ENCODE measurements around the gene NUDT3. TPM values are rescaled to one million over a fixed set of nuclear protein-coding genes. Genes with fewer than 3 reads are reported as not detected.
"Not testable (repeated sequence)": the region's sequence is repeated elsewhere in the genome, so short reads cannot be mapped to it uniquely, and the experiment has no call there.

Gene NUDT3
- polyA plus RNA-seq (ENCODE audit: insufficient read length in 3 of 3): 10 to 100 TPM; 13.9 to 16.1 (median 15.6) TPM

GRCh38 chr6:34392497-34393190 is at the start of gene NUDT3:
Gene NUDT3 (minus strand): TSS chr6:34392669. CDS start chr6:34392362, 307 bp downstream.
- DNase-seq (ENCODE audit: low read depth in 3 of 3, low spot score in 2 of 3): peak; percentile 94 to 95 (median 94)

GRCh38 chr6:34441526-34441925 is 49.1 kb upstream of the NUDT3 start:
- no peak for DNase-seq (ENCODE audit: low read depth in 3 of 3, low spot score in 2 of 3)

GRCh38 chr6:34439442-34439841 is 47.0 kb upstream of the NUDT3 start:
- DNase-seq (ENCODE audit: low read depth in 3 of 3, low spot score in 2 of 3): no peak

- no peak for DNase-seq (ENCODE audit: low read depth in 3 of 3, low spot score in 2 of 3)
These were observed 46.2 kb upstream of the NUDT3 start for GRCh38 chr6:34438705-34439104.

GRCh38 chr6:34437644-34437970 is 45.1 kb upstream of the NUDT3 start:
- no peak for DNase-seq (ENCODE audit: low read depth in 3 of 3, low spot score in 2 of 3)

- no peak for DNase-seq (ENCODE audit: low read depth in 3 of 3, low spot score in 2 of 3)
These were observed 44.6 kb upstream of the NUDT3 start for GRCh38 chr6:34436803-34437643.

- DNase-seq (ENCODE audit: low read depth in 3 of 3, low spot score in 2 of 3): no peak
These were observed 43.4 kb upstream of the NUDT3 start for GRCh38 chr6:34435916-34436315.

- DNase-seq (ENCODE audit: low read depth in 3 of 3, low spot score in 2 of 3): peak; percentile 78 to 85 (median 84)
These were observed 33.3 kb upstream of the NUDT3 start, which contains the start of gene RPS10 for GRCh38 chr6:34425498-34426410. Gene RPS10 (minus strand): TSS chr6:34426069. CDS start chr6:34425221, 848 bp downstream.

GRCh38 chr6:34425132-34425497 is 32.6 kb upstream of the NUDT3 start:
- DNase-seq (ENCODE audit: low read depth in 3 of 3, low spot score in 2 of 3): no peak

- no peak for DNase-seq (ENCODE audit: low read depth in 3 of 3, low spot score in 2 of 3)
These were observed 32.0 kb upstream of the NUDT3 start for GRCh38 chr6:34424200-34425131.

- no peak for DNase-seq (ENCODE audit: low read depth in 3 of 3, low spot score in 2 of 3)
These were observed 30.8 kb upstream of the NUDT3 start for GRCh38 chr6:34423254-34423653.

- DNase-seq (ENCODE audit: low read depth in 3 of 3, low spot score in 2 of 3): no peak
These were observed 25.9 kb upstream of the NUDT3 start for GRCh38 chr6:34418367-34418766.

- DNase-seq (ENCODE audit: low read depth in 3 of 3, low spot score in 2 of 3): no peak
These were observed 24.5 kb upstream of the NUDT3 start for GRCh38 chr6:34416877-34417371.

GRCh38 chr6:34414999-34415858 is 22.8 kb upstream of the NUDT3 start:
- peak in 1 of 3 donors; percentile 17 for DNase-seq (ENCODE audit: low read depth in 3 of 3, low spot score in 2 of 3)

GRCh38 chr6:34412643-34413214 is 20.3 kb upstream of the NUDT3 start:
- no peak for DNase-seq (ENCODE audit: low read depth in 3 of 3, low spot score in 2 of 3)

- DNase-seq (ENCODE audit: low read depth in 3 of 3, low spot score in 2 of 3): no peak
These were observed 19.5 kb upstream of the NUDT3 start for GRCh38 chr6:34412016-34412415.

- DNase-seq (ENCODE audit: low read depth in 3 of 3, low spot score in 2 of 3): not testable (repeated sequence)
These were observed 15.4 kb upstream of the NUDT3 start for GRCh38 chr6:34407915-34408314.

- no peak for DNase-seq (ENCODE audit: low read depth in 3 of 3, low spot score in 2 of 3)
These were observed 4.0 kb upstream of the NUDT3 start for GRCh38 chr6:34396518-34396917.

Measured in right renal cortex interstitium (tissue), 3 donors.